NB4 (cell line): ENCODE measurements around the gene TEX12.

Experiments used
- DNase-seq: peaks from one replicate; pipeline ENCODE4 v3.0.0; 2010; ENCODE audit warnings: low read depth
- H3K4me3 ChIP-seq: one replicate; pipeline ENCODE4 v1.5.1; 2011; ENCODE audit warnings: mild to moderate bottlenecking, low read depth, low read length, moderate library complexity
- CTCF ChIP-seq: IDR thresholded peaks from one replicate; pipeline ENCODE4 v1.5.1; 2012; ENCODE audit warnings: low read depth, low read length
- MAX ChIP-seq: IDR thresholded peaks from 2 replicates; pipeline ENCODE4 v1.6.1; 2011; ENCODE audit warnings: low read depth, low read length
- MYC ChIP-seq: IDR thresholded peaks from 2 replicates; pipeline ENCODE4 v1.6.1; 2011; ENCODE audit warnings: low read depth, low read length
- POLR2A ChIP-seq: IDR thresholded peaks from 2 replicates; pipeline ENCODE4 v1.6.1; 2011; ENCODE audit warnings: mild to moderate bottlenecking; ENCODE audit not compliant: insufficient read length; ENCODE audit errors: extremely low read depth

Gene TEX12

GRCh38 chr11:112211536-112211935 is 44.4 kb downstream of the TEX12 start:
- TF ChIP-seq MYC (no peak), CTCF (no peak), MAX (no peak), POLR2A (no peak)
- no peak for DNase-seq
- no peak overlapping the region for H3K4me3 ChIP-seq

GRCh38 chr11:112212290-112212689 is 45.1 kb downstream of the TEX12 start:
- TF ChIP-seq POLR2A, result no peak
- no peak for TF ChIP-seq MYC
- TF ChIP-seq MAX, result no peak
- no peak for TF ChIP-seq CTCF
- DNase-seq, result no peak
- H3K4me3 ChIP-seq, result no peak overlapping the region

- no peak overlapping the region for H3K4me3 ChIP-seq
- no peak for DNase-seq
- TF ChIP-seq MYC (no peak), POLR2A (no peak), CTCF (no peak), MAX (no peak)
These were observed 45.5 kb downstream of the TEX12 start for GRCh38 chr11:112212710-112213109.

GRCh38 chr11:112213753-112214152 is 46.6 kb downstream of the TEX12 start:
- no peak for DNase-seq
- H3K4me3 ChIP-seq, result no peak overlapping the region
- TF ChIP-seq CTCF (no peak), MYC (no peak), MAX (no peak), POLR2A (no peak)

GRCh38 chr11:112215621-112216020 is 48.4 kb downstream of the TEX12 start:
- DNase-seq, result no peak
- TF ChIP-seq MYC, result no peak
- TF ChIP-seq MAX, result no peak
- no peak for TF ChIP-seq CTCF
- no peak for TF ChIP-seq POLR2A
- H3K4me3 ChIP-seq, result no peak overlapping the region

GRCh38 chr11:112216561-112217105 is 49.5 kb downstream of the TEX12 start:
- no peak for DNase-seq
- no peak overlapping the region for H3K4me3 ChIP-seq
- TF ChIP-seq POLR2A (no peak), MYC (no peak), CTCF (no peak), MAX (no peak)
